ENCODE results near the gene HDAC9. TPM values are rescaled to one million over a fixed set of nuclear protein-coding genes. Genes with fewer than 3 reads are reported as not detected.

The HDAC9 gene
- total and polyA plus RNA-seq, 2 experiments from 2014 or later = 3.7 to 9.4 TPM

DNA sequence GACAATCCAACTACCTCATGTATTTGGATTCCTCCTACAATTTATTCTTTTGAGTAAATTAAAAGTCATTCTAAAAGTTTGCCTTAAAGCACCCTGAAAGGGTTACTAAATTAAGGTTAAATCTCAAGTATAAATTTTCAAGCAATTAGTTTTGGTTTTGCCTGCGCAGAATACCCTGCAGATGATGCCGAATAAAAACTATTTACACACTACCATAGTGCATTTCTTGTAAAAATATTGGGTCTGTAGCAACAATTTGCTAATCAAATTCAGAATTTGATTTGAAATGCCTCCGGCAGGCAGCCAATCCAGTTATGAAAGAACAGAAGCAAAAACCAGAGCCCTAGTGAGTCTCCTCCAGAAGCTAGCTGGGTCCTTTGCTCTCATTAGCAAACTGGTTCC lies 499.7 kb downstream of the HDAC9 start:
- WGBS (ENCODE audit: low lambda C conversion rate, missing lambda C conversion rate) = 90% methylated on average over 3 of the region's 3 CpGs
- TF ChIP-seq EZH2phosphoT487 (IDR thresholded peaks at IDR 0.05; ENCODE audit: low read depth, severe bottlenecking, unreplicated experiment) (no peak), EZH2 (IDR thresholded peaks at IDR 0.05; ENCODE audit: borderline replicate concordance) (no peak)
- TF ChIP-seq, protein P1, sequence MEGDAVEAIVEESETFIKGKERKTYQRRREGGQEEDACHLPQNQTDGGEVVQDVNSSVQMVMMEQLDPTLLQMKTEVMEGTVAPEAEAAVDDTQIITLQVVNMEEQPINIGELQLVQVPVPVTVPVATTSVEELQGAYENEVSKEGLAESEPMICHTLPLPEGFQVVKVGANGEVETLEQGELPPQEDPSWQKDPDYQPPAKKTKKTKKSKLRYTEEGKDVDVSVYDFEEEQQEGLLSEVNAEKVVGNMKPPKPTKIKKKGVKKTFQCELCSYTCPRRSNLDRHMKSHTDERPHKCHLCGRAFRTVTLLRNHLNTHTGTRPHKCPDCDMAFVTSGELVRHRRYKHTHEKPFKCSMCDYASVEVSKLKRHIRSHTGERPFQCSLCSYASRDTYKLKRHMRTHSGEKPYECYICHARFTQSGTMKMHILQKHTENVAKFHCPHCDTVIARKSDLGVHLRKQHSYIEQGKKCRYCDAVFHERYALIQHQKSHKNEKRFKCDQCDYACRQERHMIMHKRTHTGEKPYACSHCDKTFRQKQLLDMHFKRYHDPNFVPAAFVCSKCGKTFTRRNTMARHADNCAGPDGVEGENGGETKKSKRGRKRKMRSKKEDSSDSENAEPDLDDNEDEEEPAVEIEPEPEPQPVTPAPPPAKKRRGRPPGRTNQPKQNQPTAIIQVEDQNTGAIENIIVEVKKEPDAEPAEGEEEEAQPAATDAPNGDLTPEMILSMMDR (IDR thresholded peaks at IDR 0.05; ENCODE audit: poor library complexity) = no peak
- DNase-seq (ENCODE audit: low spot score) = no peak

DNA sequence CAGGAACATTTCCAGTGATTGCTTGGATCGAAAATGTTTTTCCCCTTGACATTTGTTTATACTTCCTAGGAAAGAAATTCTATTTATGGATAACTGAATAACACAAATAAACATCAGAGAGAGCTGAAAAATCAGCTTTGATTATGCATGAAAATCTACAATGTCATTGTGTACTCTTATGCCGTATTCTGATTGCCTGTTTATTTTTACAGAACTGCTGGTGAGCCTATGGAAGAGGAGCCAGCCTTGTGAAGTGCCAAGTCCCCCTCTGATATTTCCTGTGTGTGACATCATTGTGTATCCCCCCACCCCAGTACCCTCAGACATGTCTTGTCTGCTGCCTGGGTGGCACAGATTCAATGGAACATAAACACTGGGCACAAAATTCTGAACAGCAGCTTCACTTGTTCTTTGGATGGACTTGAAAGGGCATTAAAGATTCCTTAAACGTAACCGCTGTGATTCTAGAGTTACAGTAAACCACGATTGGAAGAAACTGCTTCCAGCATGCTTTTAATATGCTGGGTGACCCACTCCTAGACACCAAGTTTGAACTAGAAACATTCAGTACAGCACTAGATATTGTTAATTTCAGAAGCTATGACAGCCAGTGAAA lies 500.4 kb downstream of the HDAC9 start:
- H3K4me2 ChIP-seq = peak overlapping the region; percentile 9
- H4K20me1 ChIP-seq (ENCODE audit: insufficient read depth, poor library complexity, severe bottlenecking) = no peaks in the 10 kb centered on the region
- no peaks in the 10 kb centered on the region for H3K4me1 ChIP-seq (ENCODE audit: insufficient read depth)
- TF ChIP-seq EZH2 (IDR thresholded peaks at IDR 0.05; ENCODE audit: borderline replicate concordance) (no peak), EZH2phosphoT487 (IDR thresholded peaks at IDR 0.05; ENCODE audit: low read depth, severe bottlenecking, unreplicated experiment) (no peak)
- TF ChIP-seq, protein P1 (IDR thresholded peaks at IDR 0.05; ENCODE audit: poor library complexity) = no peak
- no peak overlapping the region for H3K4me3 ChIP-seq
- 67% methylated on average over 5 of the region's 5 CpGs for WGBS (ENCODE audit: low lambda C conversion rate, missing lambda C conversion rate)
- no peaks in the 10 kb centered on the region for H3K79me2 ChIP-seq
- H2AFZ ChIP-seq = no peak overlapping the region
- no peaks in the 10 kb centered on the region for H3K36me3 ChIP-seq (replicated peaks; ENCODE audit: insufficient read depth, low read depth)
- no peaks in the 10 kb centered on the region for H3K9me2 ChIP-seq (replicated peaks; ENCODE audit: insufficient read depth)
- no peaks in the 10 kb centered on the region for H3K27me3 ChIP-seq
- peak; percentile 8 for DNase-seq (ENCODE audit: low spot score)
- H3K9me3 ChIP-seq (ENCODE audit: low read depth) = no peaks in the 10 kb centered on the region
- H3K27ac ChIP-seq = peak overlapping the region; percentile 35

More for the DNA sequence above, 499.7 kb downstream of the HDAC9 start:
- no peak overlapping the region for H3K4me2 ChIP-seq
- H3K4me1 ChIP-seq (ENCODE audit: insufficient read depth) = no peaks in the 10 kb centered on the region
- no peaks in the 10 kb centered on the region for H3K27me3 ChIP-seq
- no peaks in the 10 kb centered on the region for H3K9me2 ChIP-seq (replicated peaks; ENCODE audit: insufficient read depth)
- H3K27ac ChIP-seq = no peak overlapping the region
- H3K79me2 ChIP-seq = no peaks in the 10 kb centered on the region
- H2AFZ ChIP-seq = no peak overlapping the region
- no peaks in the 10 kb centered on the region for H3K9me3 ChIP-seq (ENCODE audit: low read depth)
- H3K36me3 ChIP-seq (replicated peaks; ENCODE audit: insufficient read depth, low read depth) = no peaks in the 10 kb centered on the region
- H4K20me1 ChIP-seq (ENCODE audit: insufficient read depth, poor library complexity, severe bottlenecking) = no peaks in the 10 kb centered on the region
- no peak overlapping the region for H3K4me3 ChIP-seq

DNA sequence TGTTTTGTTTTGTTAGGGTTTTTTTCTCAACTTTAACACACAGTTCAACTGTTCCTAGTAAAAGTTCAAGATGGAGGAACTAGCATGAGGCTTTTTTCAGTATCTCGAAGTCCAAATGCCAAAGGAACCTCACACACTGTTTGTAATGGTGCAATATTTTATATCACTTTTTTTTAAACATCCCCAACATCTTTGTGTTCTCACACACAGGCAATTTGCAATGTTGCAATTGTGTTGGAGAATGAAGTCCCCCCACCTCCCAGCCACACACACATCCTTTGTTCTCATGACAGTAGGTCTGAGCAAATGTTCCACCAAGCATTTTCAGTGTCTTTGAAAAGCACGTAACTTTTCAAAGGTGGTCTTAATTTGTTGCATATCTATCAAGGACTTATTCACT lies 501.0 kb downstream of the HDAC9 start:
- no peaks in the 10 kb centered on the region for H3K79me2 ChIP-seq
- no peaks in the 10 kb centered on the region for H3K27me3 ChIP-seq
- peak overlapping the region; percentile 9 for H3K4me2 ChIP-seq
- TF ChIP-seq EZH2 (IDR thresholded peaks at IDR 0.05; ENCODE audit: borderline replicate concordance) = no peak
- H3K4me3 ChIP-seq = no peak overlapping the region
- DNase-seq (ENCODE audit: low spot score) = no peak
- 89% methylated on average over 2 of the region's 2 CpGs for WGBS (ENCODE audit: low lambda C conversion rate, missing lambda C conversion rate)
- peak overlapping the region; percentile 35 for H3K27ac ChIP-seq
- no peaks in the 10 kb centered on the region for H3K9me2 ChIP-seq (replicated peaks; ENCODE audit: insufficient read depth)
- H3K4me1 ChIP-seq (ENCODE audit: insufficient read depth) = no peaks in the 10 kb centered on the region
- H3K9me3 ChIP-seq (ENCODE audit: low read depth) = no peaks in the 10 kb centered on the region
- H2AFZ ChIP-seq = no peak overlapping the region
- H4K20me1 ChIP-seq (ENCODE audit: insufficient read depth, poor library complexity, severe bottlenecking) = no peaks in the 10 kb centered on the region
- no peaks in the 10 kb centered on the region for H3K36me3 ChIP-seq (replicated peaks; ENCODE audit: insufficient read depth, low read depth)

DNA sequence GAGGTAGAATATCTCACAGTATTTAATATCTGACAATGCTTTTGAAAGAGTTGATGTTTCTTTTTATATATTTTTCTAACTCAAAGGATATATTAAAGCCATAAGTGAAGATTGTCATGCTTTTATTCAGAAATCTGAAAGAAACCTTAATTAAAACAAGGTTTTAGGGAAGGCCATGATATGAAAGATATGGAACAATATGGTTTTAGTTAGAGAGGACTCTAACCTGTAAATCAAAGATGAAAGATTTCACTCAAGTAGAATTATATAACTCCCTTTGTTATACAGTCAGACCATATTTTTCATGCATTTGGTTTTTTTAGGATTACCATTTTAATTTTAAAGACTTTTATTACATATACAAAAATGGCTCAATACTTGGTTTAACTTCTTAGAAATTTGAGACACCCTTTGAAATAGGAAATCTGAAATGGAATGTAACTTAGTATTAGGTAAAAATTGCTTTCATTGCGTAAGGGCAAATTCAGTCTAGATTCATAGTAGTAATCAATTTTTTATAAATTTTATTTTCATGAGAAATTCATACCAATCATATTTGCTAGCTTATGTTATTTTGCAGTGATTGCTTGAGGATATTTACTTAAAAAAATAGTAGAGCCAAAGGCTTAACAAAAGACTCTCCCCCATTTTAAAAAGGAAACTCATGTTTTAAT lies 502.1 kb downstream of the HDAC9 start:
- Histone ChIP-seq H4K20me1 (ENCODE audit: insufficient read depth, poor library complexity, severe bottlenecking) (no peaks in the 10 kb centered on the region), H2AFZ (no peak overlapping the region), H3K27ac (no peak overlapping the region), H3K79me2 (no peaks in the 10 kb centered on the region), H3K9me3 (ENCODE audit: low read depth) (no peaks in the 10 kb centered on the region), H3K4me2 (no peak overlapping the region), H3K9me2 (replicated peaks; ENCODE audit: insufficient read depth) (no peaks in the 10 kb centered on the region), H3K4me3 (no peak overlapping the region), H3K4me1 (ENCODE audit: insufficient read depth) (no peaks in the 10 kb centered on the region), H3K27me3 (no peaks in the 10 kb centered on the region), H3K36me3 (replicated peaks; ENCODE audit: insufficient read depth, low read depth) (no peaks in the 10 kb centered on the region)
- TF ChIP-seq EZH2phosphoT487 (IDR thresholded peaks at IDR 0.05; ENCODE audit: low read depth, severe bottlenecking, unreplicated experiment) (no peak), EZH2 (IDR thresholded peaks at IDR 0.05; ENCODE audit: borderline replicate concordance) (no peak)
- TF ChIP-seq, protein P1 (IDR thresholded peaks at IDR 0.05; ENCODE audit: poor library complexity) = no peak
- DNase-seq (ENCODE audit: low spot score) = no peak
- 96% methylated on average over 1 of the region's 1 CpG for WGBS (ENCODE audit: low lambda C conversion rate, missing lambda C conversion rate)

Data from hepatocyte (in vitro differentiated cells).